ENCODE data around the gene TCF19. TPM values are rescaled to one million over a fixed set of nuclear protein-coding genes. Genes with fewer than 3 reads are reported as not detected.

TCF19 gene
- total and polyA plus RNA-seq, 2 experiments from 2014 or later = 8.3 to 11.1 TPM

GRCh38 chr6:31132806-31133205 lies 25.6 kb upstream of the TCF19 start:
- 0 out of 3 replicates have a peak, but pooled peaks cover 3% of the 10 kb centered on the region for H3K36me3 Mint-ChIP-seq (ENCODE audit: low read depth)
- Histone ChIP-seq H3K27ac (ENCODE audit: low read depth) (no peak overlapping the region), H3F3A (replicated peaks; ENCODE audit: low read depth) (0 out of 2 replicates have a peak, but pooled peaks cover under 1% of the 10 kb centered on the region), H2AFZ (no peak overlapping the region), H3K36me3 (ENCODE audit: insufficient read depth) (no peaks in the 10 kb centered on the region), H3K4me1 (ENCODE audit: insufficient read depth) (0 out of 2 replicates have a peak, but pooled peaks cover 4% of the 10 kb centered on the region), H4K20me1 (replicated peaks; ENCODE audit: insufficient read depth) (no peaks in the 10 kb centered on the region), H3K9me2 (ENCODE audit: insufficient read depth) (no peaks in the 10 kb centered on the region), H3K79me2 (replicated peaks; ENCODE audit: insufficient read depth) (no peaks in the 10 kb centered on the region), H3K4me3 (no peak overlapping the region), H3K4me2 (no peak overlapping the region), H3K27me3 (ENCODE audit: insufficient read depth) (no peaks in the 10 kb centered on the region)
- H3K27ac Mint-ChIP-seq = no peak overlapping the region
- ATAC-seq (no peak), DNase-seq (ENCODE audit: low spot score) (no peak)
- no peak for TF ChIP-seq REST (IDR thresholded peaks at IDR 0.05; ENCODE audit: unreplicated experiment)
- TF ChIP-seq POLR2AphosphoS5 (IDR thresholded peaks at IDR 0.05; ENCODE audit: low read depth) = no peak
- no peak for TF ChIP-seq CTCF (conservative IDR thresholded peaks at IDR 0.05; ENCODE audit: low read depth in 2 of 2)
- no peak for TF ChIP-seq JUNB (IDR thresholded peaks at IDR 0.05; ENCODE audit: unreplicated experiment)
- TF ChIP-seq ETS1 (IDR thresholded peaks at IDR 0.05) = no peak
- TF ChIP-seq STAT1 (IDR thresholded peaks at IDR 0.05; ENCODE audit: unreplicated experiment) = no peak
- TF ChIP-seq ZNF114 (CRISPR knock-in tag; IDR thresholded peaks at IDR 0.05) = no peak
- TF ChIP-seq NANOG (IDR thresholded peaks at IDR 0.05; ENCODE audit: borderline replicate concordance) = no peak
- TF ChIP-seq ZNF462 (CRISPR knock-in tag; IDR thresholded peaks at IDR 0.05) = no peak
- no peak for TF ChIP-seq ZNF331 (CRISPR knock-in tag; IDR thresholded peaks at IDR 0.05; ENCODE audit: low read depth)
- TF ChIP-seq EZH2phosphoT487 (IDR thresholded peaks at IDR 0.05; ENCODE audit: unreplicated experiment) = no peak
- TF ChIP-seq CREB1 (CRISPR knock-in tag; IDR thresholded peaks at IDR 0.05; ENCODE audit: low read depth) = no peak
- no peak for TF ChIP-seq EZH2 (IDR thresholded peaks at IDR 0.05; ENCODE audit: low read depth, unreplicated experiment)
- H3K4me3 Mint-ChIP-seq = no peak overlapping the region
- H3K9me3 Mint-ChIP-seq = peaks cover 4% of the 10 kb centered on the region; the same call in 2 of the 3 replicates
- H3K4me1 Mint-ChIP-seq = peaks cover 17% of the 10 kb centered on the region
- H3K27me3 Mint-ChIP-seq (ENCODE audit: insufficient read depth, low read depth, poor library complexity) = no peaks in the 10 kb centered on the region

Measured in GM23338 (cell line).